ENCODE measurements around the gene ZC3H13.

Gene ZC3H13

DNA sequence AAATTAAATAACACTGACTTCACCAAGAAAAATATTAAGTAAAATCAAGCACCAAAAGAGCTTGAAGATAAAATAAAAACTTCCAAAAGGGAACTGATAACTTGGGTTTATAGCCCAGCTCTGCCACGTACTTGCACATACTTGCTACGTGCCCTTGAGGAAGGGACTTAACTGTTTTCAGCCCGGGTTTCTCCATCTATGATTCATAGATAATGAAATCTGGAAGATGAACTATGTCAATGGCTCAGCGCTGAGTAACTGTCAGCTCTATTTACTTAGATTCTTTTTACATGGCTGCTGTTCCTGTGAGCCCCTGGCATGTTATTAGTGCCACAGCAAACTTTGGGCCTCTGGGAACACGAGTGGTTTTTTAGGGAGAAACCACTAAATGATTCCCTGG lies 9.6 kb upstream of the ZC3H13 start:
- DNase-seq: no peak

DNA sequence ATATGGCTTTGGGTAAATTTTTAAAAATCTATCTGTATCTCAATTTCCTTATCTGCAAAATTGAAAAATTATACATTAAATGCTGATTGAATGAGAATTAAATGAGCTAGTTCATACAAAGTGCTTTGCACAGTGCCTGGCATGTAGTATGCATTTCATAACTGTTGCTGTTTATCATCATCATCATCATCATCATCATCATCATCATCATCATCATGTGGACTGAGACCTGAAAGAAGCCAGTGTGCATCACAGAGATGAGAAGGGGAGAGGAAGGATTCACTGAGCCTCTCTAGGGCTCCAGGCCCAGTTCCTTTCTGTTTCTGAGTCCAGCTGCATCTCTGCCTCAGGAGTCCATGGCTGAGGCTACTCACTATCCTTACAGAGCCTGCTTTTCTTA lies 6.9 kb upstream of the ZC3H13 start:
- no peak for DNase-seq

DNA sequence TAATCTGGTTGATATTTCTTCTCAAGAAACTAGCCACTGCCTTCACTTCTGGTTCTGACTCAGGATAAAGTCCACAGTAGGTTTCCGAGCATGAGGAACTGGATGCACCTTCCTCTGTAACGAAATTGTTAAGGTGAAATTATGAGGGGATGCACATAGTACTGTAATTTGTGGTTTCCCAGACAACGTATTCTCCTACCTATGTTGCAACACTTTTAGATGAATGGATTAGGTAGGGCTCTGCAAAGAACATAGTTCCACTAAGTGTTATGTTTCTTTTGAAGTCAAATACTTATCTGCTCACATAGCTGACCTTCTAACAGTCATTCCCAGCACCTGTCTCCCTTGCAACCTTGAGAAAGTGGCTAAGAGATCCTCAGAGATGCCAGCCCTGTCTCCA lies 5.7 kb upstream of the ZC3H13 start:
- no peak for DNase-seq

DNA sequence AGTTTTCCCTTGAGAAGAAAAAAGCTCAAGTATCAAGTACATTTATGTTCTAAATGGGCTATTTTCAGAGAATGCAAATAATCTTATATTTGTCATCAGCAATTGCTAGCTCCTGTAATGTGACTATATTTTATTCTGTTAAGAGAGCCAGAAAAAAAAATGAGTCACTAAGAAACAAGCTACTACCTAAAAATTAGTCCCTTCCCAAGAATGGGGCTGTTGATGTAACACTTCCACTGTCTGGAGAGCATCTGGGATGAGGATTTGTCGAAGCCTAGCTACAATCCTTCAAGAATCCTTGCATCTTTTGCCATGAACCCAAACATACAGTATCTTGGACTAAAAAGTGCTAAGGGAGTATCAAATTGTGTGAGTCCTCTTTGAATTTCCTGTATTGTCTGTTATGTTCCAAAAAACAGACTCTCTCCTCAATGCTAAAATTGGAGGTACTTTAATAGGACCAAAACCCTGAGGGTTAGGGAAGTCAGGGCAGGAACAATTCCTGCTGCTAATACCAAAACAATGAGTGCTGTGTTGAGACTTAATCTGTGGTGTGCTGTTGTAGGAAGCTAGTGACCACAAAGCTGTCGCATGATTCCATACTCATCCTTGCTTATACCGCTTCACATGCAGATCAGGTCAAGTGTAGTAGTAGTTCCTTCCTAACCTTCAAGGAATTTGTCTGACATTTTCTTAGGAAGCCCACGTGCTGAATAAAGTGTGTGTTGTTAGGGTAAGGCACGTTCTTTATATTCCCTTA lies 4.9 kb upstream of the ZC3H13 start:
- no peak for DNase-seq

DNA sequence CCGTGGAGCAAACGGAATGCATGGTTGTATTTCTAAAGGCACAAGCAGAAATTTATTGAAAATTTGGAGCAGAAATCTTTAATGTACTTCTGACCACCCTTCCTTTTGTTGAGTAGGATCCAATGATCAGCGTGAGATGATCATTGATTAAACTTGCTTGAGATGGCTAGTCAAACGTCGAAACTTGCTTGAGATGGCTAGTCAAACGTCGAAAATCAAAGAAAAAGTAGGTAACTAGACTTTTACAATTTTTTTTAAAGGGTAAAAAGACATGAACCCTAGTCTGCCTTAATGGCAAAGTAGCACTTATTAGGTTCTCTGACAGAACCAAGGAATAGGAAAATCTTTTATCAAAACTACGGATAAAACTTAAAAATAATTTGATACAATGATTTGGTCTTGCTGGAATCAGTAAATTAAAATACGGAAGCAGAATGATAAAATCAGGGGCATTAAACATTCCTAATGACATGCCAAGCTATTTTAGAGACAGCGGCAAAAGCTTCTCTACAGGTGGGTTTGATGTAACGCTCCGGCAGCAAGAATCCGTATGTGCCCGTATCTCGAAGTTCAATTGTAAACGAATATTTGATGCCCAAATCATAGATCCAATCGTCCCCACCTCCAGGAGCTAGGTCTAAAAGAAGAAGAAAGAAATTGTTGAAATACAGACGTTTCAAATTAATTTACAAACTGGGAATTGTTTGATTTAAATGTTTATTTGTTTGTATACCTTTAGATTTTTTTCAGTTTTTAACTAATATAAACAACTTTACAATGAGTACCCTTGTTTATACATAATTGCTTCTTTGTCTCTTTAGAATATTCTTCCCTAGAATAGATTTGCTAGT lies 841 bp upstream of the ZC3H13 start:
- no peak for DNase-seq

DNA sequence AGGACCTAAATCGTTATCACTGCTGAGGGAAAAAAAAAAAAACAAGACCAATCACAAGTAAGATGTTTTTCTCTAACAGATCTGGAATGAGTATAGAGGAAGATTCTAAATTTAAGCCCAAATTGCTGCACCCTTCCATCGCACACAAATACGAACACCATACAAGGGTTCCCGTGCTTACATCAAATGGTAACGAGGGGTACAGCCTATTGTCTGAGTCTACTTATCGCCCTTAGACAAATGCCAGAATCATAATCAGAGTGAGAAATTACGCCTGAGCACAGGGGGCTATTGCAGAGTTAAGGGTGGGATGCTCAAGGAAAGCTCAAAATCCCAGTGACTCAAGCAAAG lies 603 bp downstream of the ZC3H13 start:
- no peak for DNase-seq

DNA sequence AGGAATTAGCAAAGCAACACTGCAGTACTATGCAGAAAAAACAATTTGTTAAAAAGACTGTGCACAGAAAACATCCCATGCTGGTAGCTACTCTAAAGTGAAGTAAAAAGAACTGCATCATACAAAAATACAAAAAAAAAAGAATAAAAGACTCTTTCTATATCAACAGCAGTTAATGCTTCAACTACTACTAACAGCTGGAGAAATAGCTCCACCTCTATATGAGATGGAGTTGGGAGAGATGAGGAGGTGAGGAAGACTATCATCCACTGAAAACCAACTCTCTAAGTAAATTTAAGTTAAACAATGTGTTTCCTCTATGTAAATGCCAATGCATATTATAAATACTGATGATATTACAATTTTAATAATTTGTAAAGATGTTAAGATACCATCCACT lies 1.8 kb downstream of the ZC3H13 start:
- no peak for DNase-seq

DNA sequence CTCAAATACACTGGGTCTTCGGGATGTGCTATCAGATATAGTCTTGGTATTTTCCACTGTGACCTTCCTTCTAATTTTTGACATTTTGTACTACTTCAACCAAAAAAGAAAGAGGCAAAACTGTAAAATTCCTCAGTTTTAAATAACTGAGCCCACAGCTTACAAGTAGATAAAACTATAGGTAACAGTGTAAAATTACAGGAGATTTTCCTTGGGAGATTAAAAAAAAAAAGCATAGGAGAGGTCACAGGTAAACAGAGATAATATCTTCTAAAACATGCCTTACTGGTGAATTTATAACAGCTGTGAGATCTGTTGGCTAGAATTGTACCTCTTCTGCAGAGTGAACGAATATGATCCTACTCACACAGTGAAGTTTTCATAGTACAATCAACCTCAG lies 7.1 kb downstream of the ZC3H13 start:
- no peak for DNase-seq

DNA sequence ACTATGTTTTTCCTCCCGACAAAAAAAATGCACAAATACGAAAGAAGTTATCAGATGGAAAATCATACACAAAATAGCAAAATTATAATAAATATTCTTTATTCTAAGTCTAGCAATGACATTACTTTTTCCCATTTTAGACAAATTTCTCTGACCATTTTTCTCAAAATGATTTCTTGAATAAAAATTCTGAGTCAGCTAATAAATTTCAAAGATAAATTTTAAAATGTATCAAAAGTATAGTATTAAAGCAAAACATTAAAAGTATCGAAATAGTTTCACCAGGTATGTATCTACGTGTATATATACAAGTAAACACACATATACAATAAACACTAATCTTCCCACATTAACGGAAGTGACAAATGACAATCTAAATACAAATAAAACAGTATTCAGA lies 8.9 kb downstream of the ZC3H13 start:
- no peak for DNase-seq

DNA sequence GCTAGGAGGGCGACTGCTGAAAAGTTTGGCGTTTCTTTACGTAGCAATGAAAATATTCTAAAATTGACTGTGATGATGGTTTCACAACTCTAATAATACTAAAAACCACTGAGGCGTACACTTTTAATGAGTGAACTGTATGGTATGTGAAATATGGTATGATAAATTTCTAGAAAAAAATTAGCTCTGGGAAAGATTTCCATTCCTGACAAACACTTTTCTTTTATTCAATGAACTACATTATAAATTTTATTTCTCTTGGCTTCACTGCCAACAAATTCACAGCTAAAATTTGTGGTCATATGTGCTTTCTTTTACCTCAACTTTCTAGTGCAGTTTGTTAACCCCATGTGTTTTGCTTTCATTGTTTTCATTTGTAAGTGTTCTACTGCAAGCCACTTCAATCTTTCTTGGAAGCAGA lies 11.1 kb downstream of the ZC3H13 start:
- no peak for DNase-seq

DNA sequence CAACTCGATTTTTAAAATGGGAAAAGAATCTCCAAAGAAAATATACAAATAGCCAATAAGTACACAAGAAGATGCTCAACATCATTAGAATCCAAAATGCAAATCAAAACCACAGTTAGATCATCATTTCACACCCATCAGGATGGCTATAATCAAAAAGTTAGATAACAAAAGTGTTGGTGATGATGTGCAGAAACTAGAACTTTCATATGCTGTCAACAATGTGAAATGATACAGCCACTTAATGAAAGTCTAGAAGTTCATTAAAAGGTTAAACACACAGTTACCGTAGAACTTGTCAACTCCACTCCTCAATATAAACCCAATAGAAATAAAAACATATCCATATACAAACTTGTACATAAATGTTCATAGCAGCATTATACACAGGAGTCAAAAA lies 11.8 kb downstream of the ZC3H13 start:
- no peak for DNase-seq

DNA sequence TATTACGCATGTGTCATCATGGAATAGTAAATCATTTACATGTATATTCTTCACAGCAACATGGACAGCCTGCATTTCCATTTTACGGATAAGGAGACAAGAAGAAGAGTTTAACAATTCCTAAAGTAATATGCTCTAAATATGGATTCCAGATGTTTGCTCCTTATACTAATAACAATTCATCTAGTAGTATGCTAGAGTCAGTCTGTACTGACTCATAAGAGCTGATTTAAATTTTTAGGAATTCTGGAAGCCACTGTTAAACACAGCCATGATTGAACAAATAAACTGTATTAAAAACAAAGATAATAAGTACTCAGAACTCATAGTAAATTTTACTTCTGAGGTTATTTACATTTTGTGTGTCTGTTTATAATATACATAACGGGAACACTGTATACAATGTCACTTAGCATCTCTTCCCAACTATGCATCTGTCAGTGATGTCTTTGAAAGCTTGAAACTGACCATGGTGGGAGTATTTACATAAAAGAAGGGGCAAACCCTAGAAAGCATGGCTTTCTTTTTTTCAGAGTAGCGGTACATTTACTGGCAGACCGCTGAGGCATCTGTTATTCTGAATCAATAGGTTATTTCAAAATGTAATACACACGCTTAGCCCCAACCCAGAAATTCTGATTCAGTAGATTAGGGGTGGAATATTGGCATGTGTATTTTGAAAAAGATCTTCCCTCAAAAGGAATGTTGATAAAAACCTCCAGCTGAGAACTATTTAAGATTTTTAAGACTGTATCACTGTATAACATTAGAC lies 12.9 kb downstream of the ZC3H13 start:
- no peak for DNase-seq

DNA sequence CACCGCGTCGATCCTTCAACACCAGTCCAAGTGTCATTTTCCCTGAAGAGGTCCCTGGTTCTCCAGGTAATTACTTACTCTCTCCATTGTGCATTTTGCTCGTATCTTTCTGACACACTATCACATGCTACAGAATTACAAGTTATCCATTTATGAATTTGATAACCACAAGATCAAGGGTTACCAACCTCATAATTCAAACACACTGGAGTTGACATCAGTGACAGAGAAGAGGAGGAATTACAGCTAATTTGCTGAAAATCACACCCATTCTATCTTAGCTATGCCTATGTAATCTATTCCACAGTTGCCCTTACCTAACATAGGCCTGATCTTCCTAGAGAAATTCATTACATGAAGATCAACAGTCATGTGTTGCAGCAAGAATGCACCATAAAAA lies 14.2 kb downstream of the ZC3H13 start:
- DNase-seq: no peak

DNA sequence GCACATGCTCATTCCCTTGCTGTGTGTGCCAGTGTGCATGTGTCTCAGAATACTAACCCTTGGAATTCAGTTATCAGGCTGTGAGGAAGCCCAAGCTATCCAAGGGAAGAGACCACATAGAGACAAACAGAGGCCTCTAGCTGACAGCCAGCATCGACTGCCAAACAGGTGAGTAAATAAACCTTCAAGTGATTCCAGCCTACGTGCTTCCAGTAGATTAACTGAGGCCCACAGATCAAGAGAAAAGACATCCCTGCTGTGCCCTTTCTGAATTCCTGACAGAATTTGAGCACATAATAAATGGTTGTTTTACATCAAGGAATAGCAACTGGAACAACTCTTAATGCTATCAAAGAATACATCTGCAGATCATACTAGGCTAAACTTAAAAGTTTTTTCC lies 17.5 kb downstream of the ZC3H13 start:
- no peak for DNase-seq

DNA sequence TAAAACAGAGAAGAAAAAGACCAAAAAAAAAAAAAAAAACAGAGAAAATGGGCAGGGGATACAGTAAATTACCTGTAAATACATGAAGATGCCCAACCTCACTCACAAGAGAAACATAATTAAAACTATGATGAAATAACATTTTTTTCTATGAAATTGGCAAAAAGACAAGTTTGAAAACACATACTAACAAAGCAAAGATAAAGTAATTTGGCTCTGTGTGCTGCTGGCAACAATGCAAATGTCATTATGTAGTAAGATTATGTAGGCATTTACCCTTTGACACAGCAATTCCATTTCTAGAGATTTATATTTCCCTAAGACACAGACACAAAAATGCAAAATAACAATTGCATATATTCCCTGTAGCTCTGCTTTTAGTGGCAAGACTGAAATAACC lies 20.2 kb downstream of the ZC3H13 start:
- DNase-seq: no peak

DNA sequence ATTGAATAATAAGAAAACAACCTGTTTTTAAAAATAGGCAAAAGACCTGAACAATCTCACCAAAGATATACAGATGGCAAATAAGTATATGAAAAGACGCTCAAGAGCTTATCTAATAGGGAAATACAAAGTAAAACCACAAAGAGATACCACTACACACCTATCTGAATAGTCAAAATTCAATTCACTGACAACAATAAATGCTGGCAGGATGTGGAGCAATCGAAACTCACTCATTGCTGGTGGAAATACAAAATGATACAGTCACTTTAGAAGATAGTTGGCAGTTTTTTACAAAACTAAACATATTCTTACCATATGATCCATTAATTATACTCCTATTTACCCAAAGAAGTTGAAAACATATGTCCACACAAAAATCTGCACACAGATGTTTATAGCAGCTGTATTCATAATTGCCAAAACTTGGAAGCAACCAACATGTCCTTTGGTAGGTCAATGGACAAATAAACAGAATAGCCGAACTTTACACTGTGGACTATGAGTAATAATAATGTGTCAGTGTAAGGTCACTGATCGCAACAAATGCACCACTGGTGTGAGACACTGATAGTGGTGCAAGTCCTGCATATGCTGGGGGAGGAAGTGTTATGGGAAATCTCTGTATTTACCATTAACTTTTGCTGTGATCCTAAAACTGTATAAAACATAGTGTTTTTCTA lies 20.8 kb downstream of the ZC3H13 start:
- DNase-seq: no peak

DNA sequence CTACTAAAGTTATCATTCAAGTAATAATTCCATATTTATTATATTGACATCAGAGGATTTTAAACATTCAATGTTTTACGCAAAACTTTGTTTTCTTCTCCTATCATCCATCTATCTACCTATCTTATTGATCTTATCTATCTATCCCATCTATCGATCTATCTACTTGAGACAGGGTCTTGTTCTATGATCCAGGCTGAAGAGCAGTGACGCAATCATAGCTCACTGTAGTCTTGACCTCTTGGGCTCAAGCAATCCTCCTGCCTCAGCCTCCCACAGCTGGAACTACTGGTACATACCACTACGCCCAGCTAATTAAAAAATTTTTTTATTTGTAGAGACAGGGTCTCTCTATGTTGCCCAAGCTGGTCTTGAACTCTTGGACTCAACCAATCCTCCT lies 27.4 kb downstream of the ZC3H13 start:
- no peak for DNase-seq

DNA sequence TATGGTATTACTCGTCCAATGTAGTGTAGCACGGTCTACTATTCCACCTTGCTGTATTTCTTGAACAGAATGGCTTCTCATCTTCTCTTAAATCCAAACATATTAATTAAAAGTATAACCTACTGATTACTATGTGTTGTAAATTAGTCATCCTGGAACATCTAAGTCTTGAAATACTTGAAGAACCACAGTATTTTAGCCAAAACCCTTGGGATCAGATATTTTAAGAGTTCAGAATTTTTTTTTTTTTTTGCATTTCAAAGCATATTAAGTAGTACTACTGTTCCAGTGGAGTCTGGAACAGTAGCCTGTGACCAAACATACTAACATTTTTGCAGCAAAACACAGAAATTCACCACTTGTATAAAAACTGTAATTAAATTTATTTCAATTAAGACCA lies 30.1 kb downstream of the ZC3H13 start:
- no peak for DNase-seq

DNA sequence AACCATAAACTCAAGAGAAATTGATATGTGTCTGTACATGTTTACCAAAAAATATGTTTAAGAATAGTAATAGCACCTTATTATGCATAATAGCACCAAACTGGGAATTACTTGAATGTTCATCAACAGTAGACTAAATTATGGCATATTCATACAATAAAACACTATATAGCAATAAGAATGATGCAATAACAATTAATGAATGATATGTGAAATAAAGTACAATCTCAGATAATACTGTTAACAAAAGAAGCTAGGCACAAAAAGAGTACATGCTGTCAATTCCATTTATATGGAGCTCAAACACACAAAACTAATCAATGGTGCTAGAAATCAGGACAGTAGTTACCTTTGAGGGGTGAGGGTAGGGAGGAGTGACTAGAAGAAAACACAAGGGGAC lies 36.3 kb downstream of the ZC3H13 start:
- DNase-seq: no peak

DNA sequence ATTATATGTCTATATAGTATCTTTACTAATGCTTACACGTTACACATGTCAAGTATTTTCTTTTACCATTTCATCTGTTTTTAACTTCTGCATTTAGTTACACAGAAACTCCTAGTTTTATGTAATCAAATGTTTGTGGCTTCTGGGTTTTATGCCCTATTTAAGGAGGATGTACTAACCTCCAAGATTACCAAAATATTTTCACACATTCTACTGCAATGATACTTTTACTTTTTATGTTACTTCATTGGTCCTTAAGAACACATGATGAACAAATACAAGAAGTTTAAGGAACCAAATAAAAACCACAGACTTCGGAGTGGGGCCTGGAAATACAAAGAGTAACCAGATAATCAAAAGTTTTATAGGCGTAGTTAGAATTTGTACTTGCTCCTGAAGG lies 37.2 kb downstream of the ZC3H13 start:
- DNase-seq: no peak

DNA sequence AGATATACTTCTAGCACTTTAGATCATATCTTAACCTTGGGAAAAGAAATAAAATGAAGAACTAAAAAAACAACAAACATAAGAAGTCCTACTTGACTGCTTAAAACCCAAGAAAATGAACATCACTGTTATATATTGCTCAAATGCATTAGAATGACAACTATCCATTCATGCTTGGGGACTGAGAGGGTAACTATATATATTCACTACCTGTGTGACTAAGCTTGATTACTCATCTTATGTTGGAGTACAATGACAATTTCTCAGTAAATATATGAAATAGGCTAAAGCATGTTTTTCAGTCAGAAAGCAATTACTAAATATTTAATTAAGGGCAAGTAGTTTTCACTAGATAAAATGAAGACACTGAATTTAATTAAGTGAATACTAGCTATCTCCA lies 40.1 kb downstream of the ZC3H13 start:
- DNase-seq: no peak

DNA sequence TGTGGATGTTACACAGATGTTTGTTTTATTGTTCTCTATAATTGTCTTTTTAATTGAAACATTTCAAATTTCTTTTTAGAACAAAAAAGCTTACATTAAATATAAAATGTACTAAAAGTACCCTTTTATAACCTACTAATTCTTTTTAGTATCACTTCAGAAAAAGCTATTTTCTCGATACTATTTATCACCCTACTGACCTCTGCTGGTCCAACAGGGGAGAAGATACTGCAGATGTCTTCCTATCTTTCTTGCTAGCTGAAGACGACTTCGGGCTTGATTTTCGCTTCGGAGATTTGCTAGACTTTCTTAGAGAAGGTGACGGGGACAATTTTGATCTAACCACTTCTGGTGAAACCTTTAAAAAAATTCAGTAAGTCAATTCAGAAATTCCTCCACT lies 42.4 kb downstream of the ZC3H13 start:
- no peak for DNase-seq

DNA sequence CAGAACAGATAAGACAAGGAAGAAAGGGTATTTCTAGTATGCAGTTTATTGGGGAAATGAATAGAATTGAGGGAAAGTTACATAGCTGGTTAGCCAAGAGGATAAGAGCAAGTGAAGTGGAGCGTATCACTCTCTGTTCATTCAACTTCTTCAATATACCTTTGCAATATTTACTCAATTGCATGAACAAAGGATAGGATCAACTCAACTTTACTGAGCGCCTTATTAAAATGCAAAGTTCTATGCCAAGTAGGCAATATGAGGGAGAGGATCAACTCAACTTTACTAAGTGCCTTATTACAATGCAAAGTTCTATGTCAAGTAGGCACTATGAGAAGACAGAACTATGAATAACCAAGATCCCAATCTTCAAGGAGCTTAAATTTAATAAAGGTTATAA lies 43.9 kb downstream of the ZC3H13 start:
- no peak for DNase-seq
